ENCODE data around the gene ADGRL2.

The ADGRL2 gene

GRCh38 chr1:82032068-82032467 is 231.3 kb downstream of the ADGRL2 start:
- H3K4me1 ChIP-seq (ENCODE audit: control insufficient read depth, low read depth, low read length), result no peaks in the 10 kb centered on the region
- no peak overlapping the region for H3K4me2 ChIP-seq (ENCODE audit: low read length)
- no peaks in the 10 kb centered on the region for H3K79me1 ChIP-seq (ENCODE audit: low read length)
- H4K8ac ChIP-seq (ENCODE audit: low read depth, low read length), result no peak overlapping the region
- no peak overlapping the region for H2BK120ac ChIP-seq (ENCODE audit: low read depth, low read length)
- H3K23ac ChIP-seq (ENCODE audit: low read length), result no peak overlapping the region
- H3K79me2 ChIP-seq (ENCODE audit: control insufficient read depth, insufficient read depth, low read length), result no peaks in the 10 kb centered on the region
- no peak overlapping the region for H4K5ac ChIP-seq (ENCODE audit: low read length)
- no peak overlapping the region for H3K9ac ChIP-seq (ENCODE audit: low read length)
- no peak for DNase-seq
- no peak overlapping the region for H2AK5ac ChIP-seq (ENCODE audit: low read length)
- H2BK5ac ChIP-seq (ENCODE audit: low read length), result no peak overlapping the region
- no peak overlapping the region for H3K18ac ChIP-seq (ENCODE audit: low read length)
- no peaks in the 10 kb centered on the region for H3K36me3 ChIP-seq (ENCODE audit: control insufficient read depth, insufficient read depth, low read length)
- H3K4ac ChIP-seq (ENCODE audit: low read depth, low read length), result no peak overlapping the region
- no peak overlapping the region for H2BK15ac ChIP-seq (replicated peaks; ENCODE audit: low read depth)
- no peak overlapping the region for H3K56ac ChIP-seq (ENCODE audit: low read length)
- H3K4me3 ChIP-seq (ENCODE audit: low read length), result no peak overlapping the region
- H3K27me3 ChIP-seq (ENCODE audit: insufficient read depth, low read length, poor library complexity), result no peaks in the 10 kb centered on the region
- WGBS (ENCODE audit: extremely low coverage, insufficient coverage, low lambda C conversion rate), result no CpG with 5 or more reads among the region's 2 CpGs
- H3K27ac ChIP-seq (ENCODE audit: low read depth, low read length), result no peak overlapping the region

GRCh38 chr1:82034812-82035211 is 234.1 kb downstream of the ADGRL2 start:
- H3K79me1 ChIP-seq (ENCODE audit: low read length), result no peaks in the 10 kb centered on the region
- H2BK5ac ChIP-seq (ENCODE audit: low read length), result no peak overlapping the region
- no peak overlapping the region for H3K27ac ChIP-seq (ENCODE audit: low read depth, low read length)
- H3K79me2 ChIP-seq (ENCODE audit: control insufficient read depth, insufficient read depth, low read length), result no peaks in the 10 kb centered on the region
- H3K36me3 ChIP-seq (ENCODE audit: control insufficient read depth, insufficient read depth, low read length), result no peaks in the 10 kb centered on the region
- H2AK5ac ChIP-seq (ENCODE audit: low read length), result no peak overlapping the region
- H3K4me2 ChIP-seq (ENCODE audit: low read length), result no peak overlapping the region
- no peak overlapping the region for H2BK15ac ChIP-seq (replicated peaks; ENCODE audit: low read depth)
- H3K56ac ChIP-seq (ENCODE audit: low read length), result no peak overlapping the region
- no peaks in the 10 kb centered on the region for H3K4me1 ChIP-seq (ENCODE audit: control insufficient read depth, low read depth, low read length)
- no CpG with 5 or more reads among the region's 3 CpGs for WGBS (ENCODE audit: extremely low coverage, insufficient coverage, low lambda C conversion rate)
- no peak overlapping the region for H3K23ac ChIP-seq (ENCODE audit: low read length)
- H2BK120ac ChIP-seq (ENCODE audit: low read depth, low read length), result no peak overlapping the region
- no peak overlapping the region for H3K4me3 ChIP-seq (ENCODE audit: low read length)
- peak; percentile 10 for DNase-seq
- no peak overlapping the region for H3K18ac ChIP-seq (ENCODE audit: low read length)
- H3K27me3 ChIP-seq (ENCODE audit: insufficient read depth, low read length, poor library complexity), result no peaks in the 10 kb centered on the region
- no peak overlapping the region for H4K8ac ChIP-seq (ENCODE audit: low read depth, low read length)
- no peak overlapping the region for H3K9ac ChIP-seq (ENCODE audit: low read length)
- no peak overlapping the region for H3K4ac ChIP-seq (ENCODE audit: low read depth, low read length)
- no peak overlapping the region for H4K5ac ChIP-seq (ENCODE audit: low read length)

Measured in mesendoderm (in vitro differentiated cells).